Tibial nerve (tissue), 4 donors: ENCODE data around the gene MYH11.

Experiments used
- EP300 ChIP-seq, 2 donors: sonication (generic); formaldehyde crosslinking; IDR thresholded peaks; one replicate each; pipeline ENCODE4 v1.6.1; 2017; ENCODE audit warnings: antibody characterized with exemption in 2 of 2, mild to moderate bottlenecking in 1 of 2
- POLR2A ChIP-seq, 2 donors: fragments of 450-650 bp; IDR thresholded peaks; one replicate each; pipeline ENCODE4 v1.6.1; 2017; ENCODE audit warnings: antibody characterized with exemption in 2 of 2, mild to moderate bottlenecking in 2 of 2, moderate library complexity in 2 of 2
- TF ChIP-seq, protein P1 (sequence below), 5 experiments: fragments of 200-600 bp in 3 of 5; fragments of 450-650 bp in 2 of 5; sonication (generic) in 3 of 5; IDR thresholded peaks; one replicate each; pipeline ENCODE4 v1.5.1; 2016 to 2019; ENCODE audit warnings: antibody characterized with exemption in 5 of 5, mild to moderate bottlenecking in 3 of 5, moderate library complexity in 2 of 5

DNA sequence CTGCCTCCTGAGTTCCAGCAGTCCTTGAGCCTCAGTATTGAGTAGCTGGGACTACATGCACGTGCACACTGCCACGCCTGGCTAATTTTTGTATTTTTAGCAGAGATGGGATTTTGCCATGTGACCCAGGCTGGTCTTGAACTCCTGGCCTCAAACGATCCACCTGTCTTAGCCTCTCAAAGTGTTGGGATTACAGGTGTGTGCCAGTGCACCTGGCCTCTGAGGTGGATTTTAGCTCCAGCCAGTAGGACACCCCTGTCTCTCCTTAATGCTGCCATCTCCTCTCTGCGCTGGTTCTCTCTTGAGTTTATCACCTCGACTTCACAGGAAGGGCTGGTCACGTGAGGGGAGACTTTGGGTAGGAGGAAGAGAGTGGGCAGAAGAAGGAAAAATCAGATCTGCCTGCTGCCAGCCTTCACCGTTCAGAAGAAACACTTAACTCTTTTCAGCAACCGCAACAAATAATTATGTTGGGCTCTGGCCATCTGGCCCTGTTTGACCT, 151.7 kb downstream of the MYH11 start:
- TF ChIP-seq, protein P1, sequence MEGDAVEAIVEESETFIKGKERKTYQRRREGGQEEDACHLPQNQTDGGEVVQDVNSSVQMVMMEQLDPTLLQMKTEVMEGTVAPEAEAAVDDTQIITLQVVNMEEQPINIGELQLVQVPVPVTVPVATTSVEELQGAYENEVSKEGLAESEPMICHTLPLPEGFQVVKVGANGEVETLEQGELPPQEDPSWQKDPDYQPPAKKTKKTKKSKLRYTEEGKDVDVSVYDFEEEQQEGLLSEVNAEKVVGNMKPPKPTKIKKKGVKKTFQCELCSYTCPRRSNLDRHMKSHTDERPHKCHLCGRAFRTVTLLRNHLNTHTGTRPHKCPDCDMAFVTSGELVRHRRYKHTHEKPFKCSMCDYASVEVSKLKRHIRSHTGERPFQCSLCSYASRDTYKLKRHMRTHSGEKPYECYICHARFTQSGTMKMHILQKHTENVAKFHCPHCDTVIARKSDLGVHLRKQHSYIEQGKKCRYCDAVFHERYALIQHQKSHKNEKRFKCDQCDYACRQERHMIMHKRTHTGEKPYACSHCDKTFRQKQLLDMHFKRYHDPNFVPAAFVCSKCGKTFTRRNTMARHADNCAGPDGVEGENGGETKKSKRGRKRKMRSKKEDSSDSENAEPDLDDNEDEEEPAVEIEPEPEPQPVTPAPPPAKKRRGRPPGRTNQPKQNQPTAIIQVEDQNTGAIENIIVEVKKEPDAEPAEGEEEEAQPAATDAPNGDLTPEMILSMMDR (IDR thresholded peaks at IDR 0.05) = no peak
- no peak for TF ChIP-seq POLR2A (IDR thresholded peaks at IDR 0.05)
- TF ChIP-seq EP300 (IDR thresholded peaks at IDR 0.05) = no peak
